Esophagus (tissue), 2 donors: Measurements from ENCODE around the gene GNPAT. TPM values are rescaled to one million over a fixed set of nuclear protein-coding genes. Genes with fewer than 3 reads are reported as not detected.

Experiments used
- H3K27ac ChIP-seq, 2 donors: one replicate each; pipeline ENCODE4 v1.5.1; 2013; ENCODE audit warnings: low read depth in 2 of 2, mild to moderate bottlenecking in 2 of 2, inconsistent platforms in 1 of 2, low read length in 1 of 2, moderate library complexity in 1 of 2
- H3K27me3 ChIP-seq, 2 donors: one replicate each; pipeline ENCODE4 v1.6.1; 2013; ENCODE audit warnings: low read length in 2 of 2, control low read depth in 1 of 2, mild to moderate bottlenecking in 1 of 2; ENCODE audit not compliant: insufficient read depth in 2 of 2, control insufficient read depth in 1 of 2
- H3K36me3 ChIP-seq, 2 donors: one replicate each; pipeline ENCODE4 v1.6.1; 2013; ENCODE audit warnings: low read length in 1 of 2; ENCODE audit not compliant: control insufficient read depth in 2 of 2, insufficient read depth in 2 of 2
- H3K4me1 ChIP-seq, 2 donors: one replicate each; pipeline ENCODE4 v1.6.1; 2013; ENCODE audit warnings: low read length in 1 of 2; ENCODE audit not compliant: control insufficient read depth in 2 of 2, insufficient read depth in 2 of 2
- H3K4me3 ChIP-seq, 2 donors: one replicate each; pipeline ENCODE4 v1.5.1; 2013; ENCODE audit warnings: low read length in 2 of 2, mild to moderate bottlenecking in 2 of 2, low read depth in 1 of 2, moderate library complexity in 1 of 2
- H3K9me3 ChIP-seq, 2 donors: one replicate each; pipeline ENCODE4 v1.6.1; 2013; ENCODE audit warnings: mild to moderate bottlenecking in 2 of 2, low read depth in 1 of 2, low read length in 1 of 2, moderate library complexity in 1 of 2; ENCODE audit not compliant: control insufficient read depth in 2 of 2, insufficient read depth in 1 of 2
- WGBS, 2 donors: extraction: QIAGEN DNeasy Blood & Tissue Kit; methylation state at CpG; one replicate each; pipeline ENCODE4 v1.1.7; 2013; 5-methylcytosine and 5-hydroxymethylcytosine counted together
- polyA plus RNA-seq, 2 donors: library from polyadenylated mRNA; stranded (reverse); fragments of 200-250 nt; gene quantifications; one replicate each; pipeline ENCODE4 v1.2.3, GENCODE V29; 2013
- donor health status: healthy with polysubstance abuse.
- donor health status: Bipolar disorder and iron deficiency.

Gene GNPAT
- polyA plus RNA-seq, 2 donors, result 18.5 to 33.1 TPM

DNA sequence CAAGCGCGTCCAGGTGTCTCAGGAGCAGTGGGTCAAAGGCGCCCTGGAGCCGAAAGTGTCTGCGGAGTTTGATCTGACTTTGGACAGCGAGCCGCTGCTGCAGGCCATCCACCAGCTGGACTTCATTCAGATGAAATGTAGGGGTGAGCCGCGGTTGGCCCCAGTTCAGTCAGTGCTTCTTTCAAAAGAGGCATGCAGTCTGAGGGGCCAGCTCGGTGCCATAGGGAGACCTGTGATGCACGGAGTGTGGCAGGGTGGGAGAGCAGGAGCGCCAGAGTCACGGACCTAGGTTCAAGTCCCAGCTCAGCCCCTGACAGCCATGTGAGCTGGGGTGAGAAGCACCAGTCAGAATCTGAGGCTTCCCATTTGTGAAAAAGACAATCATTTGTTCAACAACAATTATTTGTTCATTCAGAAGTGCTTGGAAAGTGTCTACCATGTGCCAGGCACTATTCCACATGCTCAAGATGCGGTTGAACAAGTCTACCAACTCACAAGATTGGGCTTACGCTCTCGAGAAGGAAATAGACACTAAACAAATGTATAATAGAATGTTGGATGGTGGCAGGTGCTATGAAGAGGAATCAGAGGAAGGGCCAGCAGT lies 39.5 kb upstream of the GNPAT start:
- WGBS, 2 donors, result 72 to 82% methylated on average over 16 of the region's 16 CpGs
- Histone ChIP-seq H3K4me1 (no peaks in the 10 kb centered on the region), H3K9me3 (no peaks in the 10 kb centered on the region), H3K36me3 (no peaks in the 10 kb centered on the region), H3K27ac (no peak overlapping the region), H3K27me3 (peaks cover 2 to 3% of the 10 kb centered on the region in 2 donors), H3K4me3 (no peak overlapping the region)

DNA sequence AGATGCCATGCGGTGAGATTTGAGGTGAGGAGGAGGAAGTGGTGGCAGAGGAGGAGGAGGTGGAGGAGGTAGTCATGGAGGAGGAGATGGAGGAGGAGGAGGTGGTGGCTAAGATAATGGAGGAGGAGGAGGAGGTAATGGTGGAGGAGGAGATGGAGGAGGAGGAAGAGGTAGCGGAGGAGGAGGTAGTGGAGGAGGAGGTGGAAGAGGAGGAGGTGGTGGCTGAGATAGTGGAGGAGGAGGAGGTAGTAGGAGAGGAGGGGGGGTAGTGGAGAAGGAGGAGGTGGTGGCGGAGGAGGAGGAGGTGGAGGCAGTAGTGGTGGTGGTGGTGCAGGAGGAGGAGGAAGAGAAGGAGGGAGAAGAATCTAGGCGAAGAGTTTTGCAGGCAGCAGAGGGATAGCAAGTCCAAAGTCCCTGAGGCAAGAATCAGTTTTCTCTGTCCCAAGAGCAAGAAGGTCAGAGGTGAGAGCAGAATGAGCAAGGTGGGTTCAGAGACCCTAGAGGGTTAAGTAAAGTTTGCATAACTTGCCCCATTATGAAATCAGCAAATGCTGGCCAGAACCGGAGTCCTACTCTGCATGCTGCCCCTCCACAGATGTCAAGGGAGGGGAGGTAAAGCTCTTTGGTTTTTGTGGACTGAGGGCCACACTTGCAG lies 38.9 kb upstream of the GNPAT start:
- Histone ChIP-seq H3K4me1 (no peaks in the 10 kb centered on the region), H3K36me3 (no peaks in the 10 kb centered on the region), H3K4me3 (no peak overlapping the region), H3K27ac (no peak overlapping the region), H3K27me3 (peaks cover 2 to 3% of the 10 kb centered on the region in 2 donors), H3K9me3 (no peaks in the 10 kb centered on the region)
- 66 to 69% methylated on average over 5 of the region's 5 CpGs for WGBS, 2 donors

DNA sequence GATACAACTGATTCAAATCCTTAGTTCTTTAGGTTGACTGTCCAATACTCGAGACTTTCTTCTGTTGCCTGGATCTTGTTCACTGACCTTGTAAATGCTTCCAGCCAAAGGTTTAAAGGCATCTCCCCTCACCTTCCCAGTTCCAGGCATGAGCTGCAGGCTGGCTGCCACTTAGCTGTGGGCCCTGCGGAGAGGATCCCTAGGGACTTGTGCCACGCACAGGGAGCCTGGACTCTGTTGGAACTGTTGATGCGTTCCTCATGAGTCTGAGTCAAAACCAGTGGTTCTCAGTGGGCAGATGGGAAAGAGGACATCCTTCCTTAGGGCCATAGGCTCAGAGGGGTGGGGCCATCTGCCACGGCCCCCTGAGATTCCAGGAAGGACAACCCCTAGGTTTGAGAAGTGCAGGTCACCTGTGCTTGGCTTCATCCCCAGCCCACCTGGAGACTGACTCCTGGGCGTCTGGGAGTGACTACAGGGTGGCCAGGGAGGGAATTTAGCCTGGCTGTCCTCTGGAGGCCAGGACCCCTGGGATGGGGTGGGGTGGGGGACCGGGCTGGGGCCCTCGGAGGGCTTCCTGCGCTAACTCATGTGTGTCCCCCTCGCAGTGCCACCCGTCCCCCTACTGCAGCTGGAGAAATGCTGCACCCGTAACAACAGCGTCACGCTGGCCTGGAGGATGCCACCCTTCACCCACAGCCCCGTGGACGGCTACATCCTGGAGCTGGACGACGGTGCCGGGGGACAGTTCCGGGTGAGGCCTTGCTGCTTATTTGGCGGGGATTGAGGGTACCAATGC lies 37.6 kb upstream of the GNPAT start:
- no peaks in the 10 kb centered on the region for H3K9me3 ChIP-seq
- H3K4me1 ChIP-seq, result no peaks in the 10 kb centered on the region
- H3K27ac ChIP-seq, result no peak overlapping the region
- WGBS, 2 donors, result 84 to 85% methylated on average over 21 of the region's 21 CpGs
- no peak overlapping the region for H3K4me3 ChIP-seq
- peaks cover 2 to 3% of the 10 kb centered on the region in 2 donors for H3K27me3 ChIP-seq
- no peaks in the 10 kb centered on the region for H3K36me3 ChIP-seq

DNA sequence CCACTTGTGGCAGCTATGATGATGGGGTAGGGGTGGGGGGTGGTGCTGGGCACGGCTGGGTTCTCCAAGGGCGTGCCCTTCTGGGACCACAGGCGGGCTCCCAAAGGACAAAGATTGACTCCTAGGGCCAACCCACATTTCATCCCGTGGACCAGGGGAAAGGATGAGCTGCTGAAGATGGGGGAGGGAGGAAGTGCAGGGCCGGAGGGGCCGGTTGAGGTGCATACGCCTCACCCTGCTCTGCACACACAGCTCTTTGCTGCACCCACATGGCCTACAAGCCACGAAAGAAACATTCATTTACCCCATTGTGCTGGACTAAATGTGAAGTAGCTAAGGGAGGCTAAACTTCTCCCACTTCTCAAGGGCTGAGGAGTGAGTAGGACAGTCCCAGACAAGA lies 34.2 kb upstream of the GNPAT start:
- H3K4me3 ChIP-seq, result no peak overlapping the region
- H3K27ac ChIP-seq, result no peak overlapping the region
- peaks cover 2 to 3% of the 10 kb centered on the region in 2 donors for H3K27me3 ChIP-seq
- no peaks in the 10 kb centered on the region for H3K4me1 ChIP-seq
- H3K9me3 ChIP-seq, result no peaks in the 10 kb centered on the region
- 43 to 50% methylated on average over 8 of the region's 8 CpGs for WGBS, 2 donors
- no peaks in the 10 kb centered on the region for H3K36me3 ChIP-seq

DNA sequence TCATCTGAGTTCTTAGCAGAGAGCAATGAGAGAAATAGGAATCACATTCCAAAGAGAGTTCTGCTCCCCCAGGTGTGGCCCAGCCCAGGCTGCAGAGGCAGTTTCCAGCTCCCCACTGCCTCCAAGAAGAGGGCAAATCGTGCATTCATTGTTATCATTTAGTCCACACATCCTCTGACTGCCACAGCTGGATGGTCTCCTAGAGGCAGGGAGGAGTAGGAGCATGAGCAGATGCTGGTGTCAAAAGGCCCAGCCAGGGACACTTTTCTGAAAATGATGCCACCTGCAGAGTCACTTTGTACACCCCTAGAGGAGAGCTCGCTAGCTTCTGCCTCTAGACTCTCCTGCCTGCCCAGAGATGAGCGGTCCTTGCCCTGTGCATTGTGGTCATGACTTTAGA lies 33.6 kb upstream of the GNPAT start:
- H3K9me3 ChIP-seq, result no peaks in the 10 kb centered on the region
- H3K27ac ChIP-seq, result no peak overlapping the region
- no peaks in the 10 kb centered on the region for H3K4me1 ChIP-seq
- peaks cover 2 to 3% of the 10 kb centered on the region in 2 donors for H3K27me3 ChIP-seq
- H3K4me3 ChIP-seq, result no peak overlapping the region
- WGBS, 2 donors, result 85 to 86% methylated on average over 3 of the region's 3 CpGs
- no peaks in the 10 kb centered on the region for H3K36me3 ChIP-seq

DNA sequence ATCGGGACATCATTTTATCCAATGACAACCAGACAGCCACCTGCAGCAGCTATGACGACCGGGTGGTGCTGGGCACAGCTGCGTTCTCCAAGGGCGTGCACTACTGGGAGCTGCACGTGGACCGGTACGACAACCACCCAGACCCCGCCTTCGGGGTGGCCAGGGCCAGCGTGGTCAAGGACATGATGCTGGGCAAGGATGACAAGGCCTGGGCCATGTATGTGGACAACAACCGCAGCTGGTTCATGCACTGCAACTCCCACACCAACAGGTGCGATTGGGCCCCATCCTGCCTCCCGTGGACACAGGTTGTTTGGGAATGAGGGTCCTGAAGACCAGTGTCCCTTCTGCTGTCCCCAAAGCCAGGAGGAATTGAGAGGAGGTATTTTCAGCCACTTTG lies 32.0 kb upstream of the GNPAT start:
- H3K27me3 ChIP-seq, result no peaks in the 10 kb centered on the region
- no peak overlapping the region for H3K4me3 ChIP-seq
- H3K27ac ChIP-seq, result no peak overlapping the region
- no peaks in the 10 kb centered on the region for H3K36me3 ChIP-seq
- no peaks in the 10 kb centered on the region for H3K4me1 ChIP-seq
- H3K9me3 ChIP-seq, result no peaks in the 10 kb centered on the region
- 91 to 94% methylated on average over 14 of the region's 14 CpGs for WGBS, 2 donors

DNA sequence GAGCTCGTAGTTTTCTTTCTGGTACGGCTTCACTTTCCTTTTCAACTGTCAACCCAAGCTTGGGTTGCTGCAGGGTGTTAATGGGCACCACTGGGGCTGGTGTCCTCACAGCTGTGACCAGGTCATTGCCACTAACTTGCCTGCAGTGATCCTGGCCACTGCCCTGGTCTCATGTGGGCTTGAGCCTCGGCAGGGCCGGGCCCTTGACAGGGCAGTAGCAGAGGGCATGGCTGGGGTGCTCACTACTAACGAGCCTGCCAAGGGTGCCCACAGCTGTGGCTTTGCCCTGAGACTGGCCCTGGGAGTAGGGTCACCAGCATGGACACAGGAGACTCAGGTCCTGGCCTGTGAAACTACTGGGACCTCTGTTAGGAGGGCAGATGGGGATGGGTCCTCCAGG lies 31.5 kb upstream of the GNPAT start:
- H3K4me3 ChIP-seq, result no peak overlapping the region
- no peaks in the 10 kb centered on the region for H3K9me3 ChIP-seq
- H3K4me1 ChIP-seq, result no peaks in the 10 kb centered on the region
- H3K36me3 ChIP-seq, result no peaks in the 10 kb centered on the region
- 90 to 93% methylated on average over 5 of the region's 5 CpGs for WGBS, 2 donors
- H3K27me3 ChIP-seq, result no peaks in the 10 kb centered on the region
- no peak overlapping the region for H3K27ac ChIP-seq

DNA sequence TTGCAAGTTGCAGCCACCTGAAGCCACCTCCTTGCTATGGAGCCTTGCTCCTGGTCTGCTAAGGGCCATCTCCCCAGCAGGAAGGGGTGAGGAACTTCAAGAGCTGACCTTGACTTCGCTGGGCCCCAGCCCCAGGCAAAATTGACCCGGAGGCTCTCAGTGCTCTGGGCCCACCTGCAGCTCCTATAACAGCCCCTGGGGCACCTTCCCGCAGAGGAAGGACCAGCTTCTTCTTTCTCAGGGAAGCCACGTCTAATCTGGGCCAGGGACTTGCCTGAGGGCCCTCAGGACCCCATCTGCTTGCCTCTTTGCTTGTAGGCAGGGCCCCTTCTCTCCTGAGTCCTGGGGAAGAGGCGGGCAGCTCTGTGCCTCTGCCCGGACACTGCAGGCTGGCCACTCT lies 30.9 kb upstream of the GNPAT start:
- Histone ChIP-seq H3K4me3 (no peak overlapping the region), H3K4me1 (no peaks in the 10 kb centered on the region), H3K27me3 (no peaks in the 10 kb centered on the region), H3K27ac (no peak overlapping the region), H3K36me3 (no peaks in the 10 kb centered on the region), H3K9me3 (no peaks in the 10 kb centered on the region)
- 82 to 88% methylated on average over 6 of the region's 6 CpGs for WGBS, 2 donors

DNA sequence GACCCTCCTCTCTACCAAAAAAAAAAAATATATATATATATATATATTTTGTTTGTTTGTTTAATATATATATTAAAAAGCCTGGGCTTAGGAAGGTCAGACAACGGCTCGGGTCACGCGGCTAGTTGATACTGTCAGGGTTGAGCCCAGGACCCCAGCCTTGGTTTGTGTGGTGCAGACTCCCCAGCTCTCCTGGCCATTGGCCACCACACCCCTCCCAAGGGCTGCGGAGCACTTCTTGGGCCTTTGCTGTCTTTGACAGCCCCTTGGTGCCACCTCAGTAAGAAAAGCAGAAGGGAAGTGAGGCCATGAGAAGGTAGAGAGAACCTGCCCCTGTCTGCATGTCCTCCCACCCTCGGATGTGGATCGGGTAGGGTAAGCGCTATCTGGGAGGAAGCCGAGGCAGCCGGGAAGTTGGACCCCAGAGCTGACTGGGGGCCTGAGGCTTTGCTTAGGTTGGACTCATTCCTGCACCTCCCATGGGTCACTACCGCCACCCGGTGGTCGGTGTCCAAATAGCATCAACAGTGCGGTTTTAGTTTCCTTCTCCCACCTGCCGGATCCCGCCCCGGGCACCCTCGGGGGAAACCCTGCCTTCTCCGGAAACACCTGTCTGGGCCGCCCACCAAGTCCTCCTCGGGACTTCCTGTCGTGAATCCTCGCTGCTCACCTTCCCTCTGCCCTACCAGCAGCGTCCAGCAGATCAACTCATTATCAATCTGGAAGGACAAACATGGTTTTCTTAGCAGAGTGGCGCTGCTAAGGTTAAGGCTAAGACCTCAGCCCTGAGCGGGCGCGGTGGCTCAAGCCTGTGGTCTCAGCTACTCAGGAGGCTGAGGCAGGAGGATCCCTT lies 29.8 kb upstream of the GNPAT start:
- Histone ChIP-seq H3K4me3 (peak overlapping the region; percentile 33 to 46), H3K27ac (no peak overlapping the region)
- 17 to 19% methylated on average over 28 of the region's 28 CpGs for WGBS, 2 donors

More for the DNA sequence above, 29.8 kb upstream of the GNPAT start:
- H3K9me3 ChIP-seq, result no peaks in the 10 kb centered on the region
- no peaks in the 10 kb centered on the region for H3K4me1 ChIP-seq
- H3K27me3 ChIP-seq, result no peaks in the 10 kb centered on the region
- no peaks in the 10 kb centered on the region for H3K36me3 ChIP-seq
